ENCODE measurements around the gene ZNF212.

- TF ChIP-seq CTCF (IDR thresholded peaks at IDR 0.05) (no peak), POLR2A (IDR thresholded peaks at IDR 0.05) (no peak)
Observed at GRCh38 chr7:149245244-149245643, 5.8 kb downstream of the ZNF212 start.

Measured in breast epithelium (tissue), 3 donors.